Cardiac fibroblast (primary cell): Measurements from ENCODE around the gene NOP56.

Source experiments
- DNase-seq, 2 donors: peaks; one replicate each; pipeline versions ENCODE4 v3.0.0 to v3.0.0-alpha.2; 2010; ENCODE audit warnings: low read depth in 2 of 2
- H3K4me3 ChIP-seq, 2 donors: replicated peaks in 1 of 2; 1 replicate in 1 of 2; 2 replicates in 1 of 2; pipeline ENCODE4 v1.5.1; 2011; ENCODE audit warnings: low read depth in 2 of 2, low read length in 2 of 2, mild to moderate bottlenecking in 2 of 2, moderate library complexity in 1 of 2
- CTCF ChIP-seq: IDR thresholded peaks from one replicate; pipeline ENCODE4 v1.5.1; 2011; ENCODE audit warnings: low read depth, mild to moderate bottlenecking, low read length, inconsistent platforms

NOP56 gene

DNA sequence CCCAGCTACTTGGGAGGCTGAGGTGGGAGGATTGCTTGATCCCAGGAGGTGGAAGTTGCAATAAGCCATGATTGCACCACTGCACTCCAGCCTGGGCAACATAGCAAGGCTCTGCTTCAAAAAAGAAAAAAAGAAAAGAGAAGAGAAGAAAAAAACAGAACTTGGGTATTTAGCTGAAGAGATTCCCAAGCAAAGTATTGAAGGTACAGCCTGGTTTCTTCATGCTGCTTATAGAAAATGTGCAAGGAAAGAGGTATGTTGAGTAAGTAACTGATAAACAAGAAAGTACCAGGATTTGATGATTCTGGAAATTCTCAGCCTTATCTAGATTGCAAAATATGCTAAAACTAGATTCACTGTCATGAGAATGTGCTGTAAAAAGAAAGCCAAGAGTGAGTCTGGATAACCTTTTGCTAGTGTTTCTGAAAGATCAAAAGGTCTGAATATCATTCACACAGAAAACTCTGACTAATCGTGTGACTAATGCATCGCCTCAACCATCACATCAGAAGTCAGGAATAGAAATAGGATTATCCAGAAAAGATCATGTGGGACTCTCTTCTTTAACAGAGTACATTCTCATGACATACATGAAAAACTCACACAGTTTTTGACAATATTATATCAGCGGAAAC is 32.4 kb upstream of the NOP56 start:
- TF ChIP-seq CTCF: no peak
- DNase-seq: peak in 1 of 2 donors; percentile 22
- H3K4me3 ChIP-seq: no peak overlapping the region

GRCh38 chr20:2624190-2624589 is 28.2 kb upstream of the NOP56 start:
- no peak for TF ChIP-seq CTCF
- no peak for DNase-seq
- H3K4me3 ChIP-seq: no peak overlapping the region

DNA sequence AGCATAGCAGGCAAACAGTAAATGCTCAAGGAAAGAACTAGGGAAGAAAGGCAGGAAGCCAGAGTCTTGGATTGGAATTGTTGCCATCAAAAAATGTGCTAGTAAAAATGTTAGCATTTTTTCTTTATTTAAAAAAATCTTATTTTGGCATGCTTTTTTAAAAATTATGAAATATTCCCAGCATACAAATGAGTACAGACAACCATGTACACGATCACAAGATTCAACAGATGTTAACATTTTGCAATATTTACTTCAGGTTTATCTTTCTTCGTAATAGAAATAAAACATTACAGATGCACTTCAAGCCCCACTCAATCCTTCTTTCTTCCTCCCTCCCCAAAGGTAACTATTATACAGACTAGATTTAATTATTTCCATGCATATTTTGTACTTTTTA is 27.4 kb upstream of the NOP56 start:
- H3K4me3 ChIP-seq: no peak overlapping the region
- DNase-seq: no peak
- no peak for TF ChIP-seq CTCF

- no peak for TF ChIP-seq CTCF
These were observed 25.4 kb upstream of the NOP56 start for GRCh38 chr20:2626853-2627541.

DNA sequence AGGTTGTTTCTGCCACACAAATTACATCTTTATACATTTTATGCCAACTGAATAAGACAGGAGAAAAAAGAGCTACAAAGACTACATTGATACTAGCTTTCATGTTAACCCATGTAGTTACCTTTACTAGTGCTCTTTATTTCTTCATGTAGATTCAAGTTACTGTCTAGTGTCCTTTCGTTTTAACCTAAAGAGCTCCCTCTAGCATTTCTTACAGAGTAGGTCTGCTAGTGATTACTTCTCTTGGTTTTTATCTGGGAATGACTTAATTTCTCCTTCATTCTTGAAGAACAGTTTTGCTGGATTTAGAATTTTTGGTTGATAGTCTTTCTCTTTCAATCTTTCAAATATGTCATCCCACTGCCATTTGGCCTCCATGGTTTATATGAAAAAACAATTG is 21.2 kb upstream of the NOP56 start:
- H3K4me3 ChIP-seq: no peak overlapping the region
- TF ChIP-seq CTCF: no peak
- DNase-seq: peak; percentile 19 to 22

More at GRCh38 chr20:2626853-2627541, 25.4 kb upstream of the NOP56 start:
- no peak overlapping the region for H3K4me3 ChIP-seq
- peak; percentile 81 to 89 for DNase-seq

GRCh38 chr20:2633381-2633780 is 19.1 kb upstream of the NOP56 start:
- DNase-seq: no peak
- no peak overlapping the region for H3K4me3 ChIP-seq
- TF ChIP-seq CTCF: no peak
